GM10847 (cell line): Measurements from ENCODE around the gene ISLR.

Experiments used
- POLR2A ChIP-seq: IDR thresholded peaks from 2 replicates; pipeline ENCODE4 v1.6.1; 2011; ENCODE audit not compliant: insufficient read length; ENCODE audit errors: extremely low read depth

Gene ISLR

DNA sequence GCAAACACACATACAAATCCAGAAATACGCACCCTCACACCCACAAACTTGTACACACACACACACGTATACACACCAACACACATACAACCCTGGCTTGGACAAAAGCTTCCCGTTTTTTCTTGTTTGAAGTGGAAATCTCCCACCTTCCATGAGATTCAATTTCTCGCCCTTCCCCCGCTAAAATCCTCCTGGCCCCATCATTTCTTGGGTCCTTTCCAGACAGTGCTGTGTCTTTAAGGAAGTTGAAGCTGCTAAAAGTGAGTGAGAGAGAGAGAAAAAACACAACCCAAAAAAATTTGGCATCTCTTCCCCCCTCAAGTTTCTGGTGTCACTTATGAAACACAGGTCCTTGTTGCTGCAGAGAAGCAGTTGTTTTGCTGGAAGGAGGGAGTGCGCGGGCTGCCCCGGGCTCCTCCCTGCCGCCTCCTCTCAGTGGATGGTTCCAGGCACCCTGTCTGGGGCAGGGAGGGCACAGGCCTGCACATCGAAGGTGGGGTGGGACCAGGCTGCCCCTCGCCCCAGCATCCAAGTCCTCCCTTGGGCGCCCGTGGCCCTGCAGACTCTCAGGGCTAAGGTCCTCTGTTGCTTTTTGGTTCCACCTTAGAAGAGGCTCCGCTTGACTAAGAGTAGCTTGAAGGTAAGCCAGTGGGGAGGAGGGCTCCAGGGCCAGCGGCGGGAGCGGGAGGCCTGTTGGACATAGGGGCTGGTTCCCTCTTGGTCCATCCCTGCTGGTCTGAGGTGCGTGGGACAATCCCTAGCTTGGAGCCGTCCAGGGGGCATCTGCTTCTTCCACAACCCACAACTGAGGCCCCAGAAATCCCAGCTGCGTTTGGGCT lies at the start of gene ISLR:
TSS of gene ISLR (plus strand) at position 331 of the 839 bp plus-strand sequence. CDS start 1,149 bp downstream, outside the sequence.
- TF ChIP-seq POLR2A: no peak

- TF ChIP-seq POLR2A: no peak
Measured at GRCh38 chr15:74124196-74124595, 49.3 kb upstream of the ISLR start.

- no peak for TF ChIP-seq POLR2A
Measured at GRCh38 chr15:74124759-74125158, 48.8 kb upstream of the ISLR start.

DNA sequence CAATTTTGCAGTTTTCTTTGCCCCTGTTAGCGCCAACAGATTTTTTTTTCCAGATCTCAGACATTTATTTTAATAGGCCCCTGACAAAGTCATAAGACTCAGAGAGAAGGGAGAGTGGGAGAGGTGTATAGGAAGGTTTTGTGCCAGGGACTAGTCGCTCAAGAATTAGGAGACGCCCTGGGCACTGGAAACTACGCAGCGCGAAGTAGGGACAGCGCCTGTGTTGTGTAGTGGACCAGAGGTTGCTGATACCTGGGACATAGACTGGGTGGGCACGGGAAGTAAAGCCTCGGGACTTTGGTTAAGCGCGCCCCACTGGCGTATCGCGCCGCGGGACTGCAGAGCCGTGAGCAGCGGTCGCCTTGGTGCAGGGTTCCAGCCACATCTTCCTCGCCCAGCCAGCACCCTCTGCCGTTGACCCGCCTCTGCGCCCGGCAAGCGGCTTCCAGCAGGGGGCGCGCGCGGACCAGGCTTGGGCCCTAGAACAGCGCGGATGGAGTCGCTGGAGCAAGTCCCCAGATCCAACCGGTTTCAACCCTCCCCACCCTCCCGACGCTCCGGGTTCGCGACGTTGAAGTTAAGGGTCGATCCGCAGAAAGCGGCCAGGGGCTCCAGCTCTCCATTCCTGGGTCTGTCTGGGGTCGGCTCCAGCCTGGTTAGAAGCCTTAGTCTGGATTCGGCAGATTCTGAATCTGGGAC lies 46.1 kb upstream of the ISLR start:
- no peak for TF ChIP-seq POLR2A

GRCh38 chr15:74127954-74128784 lies 45.3 kb upstream of the ISLR start:
- TF ChIP-seq POLR2A: no peak

DNA sequence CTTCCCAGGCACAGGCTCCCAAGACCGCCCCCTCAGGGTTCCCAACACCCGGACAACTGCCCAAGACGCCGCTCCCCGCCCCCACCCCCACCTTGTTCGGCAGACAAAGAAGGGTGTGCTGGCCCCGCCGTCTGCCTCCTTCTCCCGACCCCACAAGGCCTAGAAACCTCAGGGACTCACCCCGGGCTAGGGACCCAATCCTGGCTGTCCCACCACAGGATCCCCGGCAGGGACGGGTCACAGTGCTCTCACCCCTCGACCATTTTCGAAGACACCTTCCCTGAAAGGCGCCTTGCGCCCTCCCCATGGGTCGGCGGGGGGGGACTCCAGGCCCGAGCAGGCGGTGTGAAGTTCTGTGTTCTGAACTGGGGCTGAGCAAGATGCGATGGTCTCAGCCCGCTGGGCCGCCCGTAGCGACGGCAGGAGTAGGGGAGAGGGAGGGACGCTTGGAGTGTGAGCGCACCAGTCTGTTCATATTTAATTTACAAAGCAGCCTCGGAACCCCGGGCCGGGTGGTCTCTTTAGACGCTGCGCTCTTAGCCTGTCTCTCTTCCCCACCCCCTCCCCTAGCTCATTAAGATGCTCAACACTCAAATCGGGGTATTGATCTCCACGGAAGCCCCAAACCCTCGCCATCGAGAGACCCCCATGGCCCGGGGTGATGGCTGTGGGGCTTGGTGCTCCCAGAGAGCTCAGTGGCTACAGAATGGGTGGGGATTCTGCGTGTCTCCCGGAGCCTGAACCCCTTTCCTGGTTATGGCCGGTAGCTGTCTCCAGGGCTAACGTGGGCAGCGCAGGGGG lies 44.5 kb upstream of the ISLR start:
- no peak for TF ChIP-seq POLR2A

DNA sequence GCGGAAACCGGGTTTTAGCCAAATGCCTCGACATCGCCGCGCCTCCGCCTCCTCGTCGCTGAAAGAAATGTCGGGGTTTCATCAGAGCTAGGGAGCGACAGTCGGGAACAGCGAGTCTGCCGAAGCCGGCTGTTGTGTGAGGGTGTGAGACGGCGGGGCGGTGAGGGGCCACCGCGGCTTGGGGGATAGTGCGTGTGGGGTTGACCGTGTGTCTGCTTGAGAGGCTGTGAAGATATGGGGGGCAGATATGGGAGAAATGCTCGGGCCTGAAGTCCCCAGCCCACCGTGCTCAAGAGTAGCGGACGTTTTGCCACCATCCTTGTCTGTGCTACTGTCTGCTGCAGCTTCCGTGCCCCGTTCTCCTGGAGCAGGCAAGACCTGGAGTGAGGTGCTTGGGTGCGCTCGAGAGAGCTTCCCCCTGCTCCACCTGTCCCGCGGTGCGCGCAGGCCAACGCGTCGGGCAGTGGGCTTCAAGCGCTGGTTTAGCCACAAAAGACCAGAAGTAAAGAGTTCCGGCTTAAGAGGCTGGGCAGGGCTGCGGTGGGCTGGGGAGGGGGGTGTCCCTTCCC lies 43.8 kb upstream of the ISLR start:
- TF ChIP-seq POLR2A: no peak

GRCh38 chr15:74130155-74130848 lies 43.2 kb upstream of the ISLR start, which contains the start of gene ISLR2:
Gene ISLR2, plus strand, starts transcription at chr15:74130586. Its CDS starts 2,169 bp downstream, at chr15:74132755.
- no peak for TF ChIP-seq POLR2A

DNA sequence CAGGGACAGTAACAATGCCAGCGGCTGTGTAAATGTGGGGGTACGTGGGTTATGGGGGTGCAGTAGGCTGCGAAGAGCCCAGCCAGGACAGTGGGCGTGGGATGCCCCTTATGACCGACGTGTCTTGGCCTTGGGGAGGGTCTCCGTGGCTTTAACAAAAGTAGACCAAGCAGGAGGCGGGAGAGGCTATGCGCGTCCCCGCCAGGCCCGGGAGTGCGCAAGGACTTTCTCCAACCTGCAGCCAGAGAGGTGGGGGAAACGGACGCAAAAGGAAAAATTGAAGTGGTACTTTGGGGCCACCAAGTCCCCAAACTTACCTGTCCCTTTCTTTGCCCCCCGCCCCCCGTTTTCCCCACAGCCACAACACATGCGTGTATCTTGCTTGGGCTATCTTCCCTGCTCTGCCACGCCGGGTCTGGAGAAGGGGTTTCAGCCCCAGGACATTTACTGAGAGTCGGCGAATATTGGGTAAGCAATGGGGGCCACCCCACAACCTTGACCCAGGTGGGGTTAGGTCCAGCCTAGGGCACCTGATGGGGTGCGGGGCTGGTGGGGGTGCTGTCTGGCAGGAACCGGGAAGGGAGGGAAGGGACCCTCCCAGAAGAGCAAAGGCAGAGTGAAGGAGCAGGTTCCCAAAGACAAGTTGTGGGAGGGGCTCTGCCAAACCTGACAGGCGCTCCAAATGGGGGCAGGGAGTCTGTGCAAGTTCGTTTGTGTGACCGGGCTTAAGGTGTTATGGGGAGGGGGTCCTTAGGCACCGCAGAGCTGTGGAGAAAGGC lies 42.5 kb upstream of the ISLR start:
- TF ChIP-seq POLR2A: no peak

DNA sequence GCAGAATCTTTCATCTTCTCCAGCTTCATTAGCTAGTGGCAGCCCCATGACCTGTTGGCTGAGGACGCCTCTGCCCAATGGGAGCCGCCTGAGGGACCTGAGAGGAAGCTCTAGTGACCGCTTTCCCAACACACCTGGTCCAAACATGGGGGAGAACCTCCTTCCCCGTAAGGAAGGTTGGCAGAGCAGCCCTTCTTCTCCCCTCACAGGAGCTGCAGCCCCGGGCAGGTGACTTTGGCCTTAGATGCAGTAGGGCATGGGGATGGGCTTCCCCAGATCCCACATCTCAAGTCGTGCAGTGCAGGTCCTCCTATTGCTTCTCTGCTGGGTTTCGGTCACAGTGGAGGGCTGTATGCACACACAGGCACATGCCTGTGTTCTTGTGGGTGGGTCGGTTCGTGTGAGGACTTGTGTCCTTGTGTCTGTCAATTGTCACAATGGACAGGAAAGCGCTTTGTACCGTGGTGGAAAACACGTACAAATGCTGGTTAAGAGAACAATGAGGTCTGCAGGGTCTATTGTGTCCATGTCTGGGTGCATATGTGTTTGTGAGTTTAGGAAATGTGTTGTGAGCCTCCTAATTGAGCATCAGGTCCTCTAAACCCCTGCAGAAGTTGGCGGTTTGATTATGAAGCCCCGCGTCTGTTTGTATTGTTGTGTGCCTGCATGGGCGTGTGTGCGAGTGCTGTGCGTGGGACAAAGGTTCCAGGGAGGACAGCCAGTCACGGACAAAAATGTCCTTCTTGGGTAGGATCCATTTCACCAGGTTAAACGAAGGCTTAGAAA lies 41.7 kb upstream of the ISLR start:
- TF ChIP-seq POLR2A: no peak

DNA sequence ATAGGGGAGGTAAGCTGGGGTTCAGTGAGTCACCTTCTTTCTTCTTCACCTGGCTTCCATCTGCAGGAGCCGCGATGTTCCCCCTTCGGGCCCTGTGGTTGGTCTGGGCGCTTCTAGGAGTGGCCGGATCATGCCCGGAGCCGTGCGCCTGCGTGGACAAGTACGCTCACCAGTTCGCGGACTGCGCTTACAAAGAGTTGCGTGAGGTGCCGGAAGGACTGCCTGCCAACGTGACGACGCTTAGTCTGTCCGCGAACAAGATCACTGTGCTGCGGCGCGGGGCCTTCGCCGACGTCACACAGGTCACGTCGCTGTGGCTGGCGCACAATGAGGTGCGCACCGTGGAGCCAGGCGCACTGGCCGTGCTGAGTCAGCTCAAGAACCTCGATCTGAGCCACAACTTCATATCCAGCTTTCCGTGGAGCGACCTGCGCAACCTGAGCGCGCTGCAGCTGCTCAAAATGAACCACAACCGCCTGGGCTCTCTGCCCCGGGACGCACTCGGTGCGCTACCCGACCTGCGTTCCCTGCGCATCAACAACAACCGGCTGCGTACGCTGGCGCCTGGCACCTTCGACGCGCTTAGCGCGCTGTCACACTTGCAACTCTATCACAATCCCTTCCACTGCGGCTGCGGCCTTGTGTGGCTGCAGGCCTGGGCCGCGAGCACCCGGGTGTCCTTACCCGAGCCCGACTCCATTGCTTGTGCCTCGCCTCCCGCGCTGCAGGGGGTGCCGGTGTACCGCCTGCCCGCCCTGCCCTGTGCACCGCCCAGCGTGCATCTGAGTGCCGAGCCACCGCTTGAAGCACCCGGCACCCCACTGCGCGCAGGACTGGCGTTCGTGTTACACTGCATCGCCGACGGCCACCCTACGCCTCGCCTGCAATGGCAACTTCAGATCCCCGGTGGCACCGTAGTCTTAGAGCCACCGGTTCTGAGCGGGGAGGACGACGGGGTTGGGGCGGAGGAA lies 40.5 kb upstream of the ISLR start:
- no peak for TF ChIP-seq POLR2A
